T-cell (primary cell): ENCODE results near the gene RAN. TPM values are rescaled to one million over a fixed set of nuclear protein-coding genes. Genes with fewer than 3 reads are reported as not detected.

Experiments used
- ATAC-seq, 4 experiments: fragments of 200-7000 bp in 3 of 4; fragments of 150-1000 bp in 1 of 4; cut with Tn5 transposase; replicated peaks in 1 of 4; 1 replicate in 3 of 4; 2 replicates in 1 of 4; pipeline ENCODE4 v1.10.0; 2021; ENCODE audit warnings: moderate library complexity in 3 of 4, mild to moderate bottlenecking in 2 of 4, moderate number of reproducible peaks in 1 of 4
- CTCF ChIA-PET, 2 donors: fragments of 300-600 bp; sonication (Branson Sonifier 250); formaldehyde crosslinking; loops; one replicate each; lab custom pipeline; 2022; ENCODE audit warnings: antibody characterized with exemption in 2 of 2; lab: Charles Lee
- POLR2A ChIA-PET, 2 donors: fragments of 300-600 bp; sonication (Branson Sonifier 250); formaldehyde crosslinking; loops; one replicate each; lab custom pipeline; 2022; ENCODE audit warnings: antibody characterized with exemption in 2 of 2; lab: Charles Lee
- DNase-seq, 35 experiments: peaks; one replicate each; pipeline versions ENCODE4 v3.0.0 to v3.0.0-alpha.2; 2013 to 2023
- H3K27ac ChIP-seq: one replicate; pipeline ENCODE4 v1.5.1; 2013; ENCODE audit warnings: low read length
- H3K27me3 ChIP-seq, 2 experiments: replicated peaks in 1 of 2; 1 replicate in 1 of 2; 2 replicates in 1 of 2; pipeline versions ENCODE4 v1.6.1 to v1.7.0; 2013; ENCODE audit warnings: low read length in 1 of 2, mixed read lengths in 1 of 2; ENCODE audit not compliant: control insufficient read depth in 2 of 2, insufficient read depth in 2 of 2; ENCODE audit errors: extremely low read depth in 1 of 2
- H3K36me3 ChIP-seq, 2 donors: 1 replicate in 1 of 2; 2 replicates in 1 of 2; pipeline versions ENCODE4 v1.6.1 to v1.7.0; 2013; ENCODE audit warnings: low read length in 1 of 2; ENCODE audit not compliant: control insufficient read depth in 2 of 2, insufficient read depth in 1 of 2; ENCODE audit errors: extremely low read depth in 1 of 2
- H3K4me1 ChIP-seq, 2 experiments: 1 replicate in 1 of 2; 2 replicates in 1 of 2; pipeline versions ENCODE4 v1.6.1 to v1.7.0; 2013; ENCODE audit warnings: low read length in 2 of 2, mixed read lengths in 1 of 2; ENCODE audit not compliant: insufficient read depth in 2 of 2, control insufficient read depth in 1 of 2; ENCODE audit errors: extremely low read depth in 1 of 2
- H3K4me3 ChIP-seq, 2 donors: 1 replicate in 1 of 2; 2 replicates in 1 of 2; pipeline versions ENCODE4 v1.5.1 to v1.7.0; 2013; ENCODE audit warnings: mild to moderate bottlenecking in 2 of 2, low read length in 1 of 2, moderate library complexity in 1 of 2; ENCODE audit not compliant: control insufficient read depth in 1 of 2; ENCODE audit errors: extremely low read depth in 1 of 2
- H3K9me3 ChIP-seq: 2 replicates; pipeline ENCODE4 v1.7.0; 2013
- H3K27ac Mint-ChIP-seq, 2 donors: one replicate each; pipeline ENCODE4 v1.8.0; 2020 to 2021; ENCODE audit warnings: mild to moderate bottlenecking in 2 of 2, mixed read lengths in 2 of 2
- H3K27me3 Mint-ChIP-seq, 2 donors: one replicate each; pipeline ENCODE4 v1.8.0; 2021 to 2022; ENCODE audit warnings: mixed read lengths in 2 of 2
- H3K36me3 Mint-ChIP-seq: one replicate; pipeline ENCODE4 v1.8.0; 2021; ENCODE audit warnings: mixed read lengths
- H3K4me1 Mint-ChIP-seq, 3 donors: one replicate each; pipeline ENCODE4 v1.8.0; 2020 to 2022; ENCODE audit warnings: mixed read lengths in 3 of 3, mild to moderate bottlenecking in 1 of 3
- H3K4me3 Mint-ChIP-seq, 3 donors: one replicate each; pipeline ENCODE4 v1.8.0; 2020 to 2022; ENCODE audit warnings: mild to moderate bottlenecking in 3 of 3, mixed read lengths in 3 of 3, moderate library complexity in 3 of 3
- H3K9me3 Mint-ChIP-seq, 3 donors: one replicate each; pipeline ENCODE4 v1.8.0; 2020 to 2022; ENCODE audit warnings: mixed read lengths in 3 of 3
- WGBS: methylation state at CpG from one replicate; pipeline ENCODE4 v1.1.5; 2013; ENCODE audit warnings: missing lambda C conversion rate; ENCODE audit not compliant: insufficient coverage; 5-methylcytosine and 5-hydroxymethylcytosine counted together
- total RNA-seq, 35 experiments: library from RNA in 6 of 35; stranded (reverse) in 6 of 35; fragments of 120-200 nt in 1 of 35; gene quantifications; one replicate each; pipeline versions ENCODE4 v1.2.1 to v1.2.4 and lab custom pipeline; 2013 to 2026

RAN gene
- total RNA-seq, 5 donors from 2014 or later (not counting 1 experiment from before 2014, with no cell fraction given) = 304 to 367 (median 308) TPM

DNA sequence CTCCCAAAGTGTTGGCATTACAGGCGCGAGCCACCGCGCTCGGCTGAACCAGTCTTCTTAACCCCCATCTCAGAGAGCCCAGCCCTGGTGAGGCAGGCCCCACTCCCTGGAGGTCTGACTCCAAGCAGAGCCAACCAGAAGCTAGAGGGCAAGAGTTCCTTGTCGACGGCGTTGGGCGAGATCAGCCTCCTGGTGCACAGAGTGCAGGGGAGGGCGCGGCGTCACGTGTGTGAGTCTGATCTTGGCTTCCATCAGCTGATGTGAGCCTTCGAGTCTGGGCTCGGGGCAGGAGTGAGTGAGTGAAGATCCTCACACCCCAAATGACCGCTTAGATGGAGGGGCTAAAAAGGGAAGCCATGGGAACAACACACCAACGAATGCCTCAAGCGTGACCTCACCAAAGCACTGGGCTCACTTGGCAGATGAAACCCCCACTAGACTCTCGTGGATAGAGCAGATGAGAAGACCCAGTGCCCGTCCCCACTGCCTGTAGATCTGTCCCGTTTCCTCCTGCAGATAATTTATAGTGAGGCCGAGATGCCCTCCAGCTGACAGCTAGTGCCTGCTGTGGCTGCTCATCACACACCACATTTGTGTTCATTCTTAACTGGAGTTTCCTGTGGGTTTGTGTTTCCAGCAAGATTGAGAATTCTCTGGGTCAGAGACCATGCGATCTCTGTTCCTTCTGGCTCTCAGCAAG lies 53.2 kb downstream of the RAN start:
- Mint-ChIP-seq H3K27me3 (peaks cover 40 to 45% of the 10 kb centered on the region in 2 donors), H3K4me3 (no peak overlapping the region), H3K27ac (no peak overlapping the region), H3K9me3 (no peaks in the 10 kb centered on the region), H3K36me3 (no peaks in the 10 kb centered on the region), H3K4me1 (no peaks in the 10 kb centered on the region)
- Histone ChIP-seq H3K9me3 (no peaks in the 10 kb centered on the region), H3K4me3 (no peak overlapping the region), H3K27ac (no peak overlapping the region), H3K36me3 (no peaks in the 10 kb centered on the region), H3K27me3 (peaks cover 2 to 31% of the 10 kb centered on the region in 2 experiments), H3K4me1 (no peaks in the 10 kb centered on the region)
- CTCF ChIA-PET = no interaction called here
- DNase-seq = no peak
- POLR2A ChIA-PET = no interaction called here
- no peak for ATAC-seq
- WGBS = 92% methylated on average over 13 of the region's 23 CpGs

- Histone ChIP-seq H3K36me3 (no peaks in the 10 kb centered on the region), H3K4me1 (no peaks in the 10 kb centered on the region), H3K27me3 (peaks cover 2 to 31% of the 10 kb centered on the region in 2 experiments), H3K27ac (no peak overlapping the region), H3K9me3 (no peaks in the 10 kb centered on the region), H3K4me3 (no peak overlapping the region)
- 31% methylated on average over 3 of the region's 7 CpGs for WGBS
- H3K36me3 Mint-ChIP-seq = no peaks in the 10 kb centered on the region
- CTCF ChIA-PET = no interaction called here
- ATAC-seq (no peak), DNase-seq (no peak)
- no peaks in the 10 kb centered on the region for H3K4me1 Mint-ChIP-seq
- H3K27ac Mint-ChIP-seq = no peak overlapping the region
- H3K9me3 Mint-ChIP-seq = no peaks in the 10 kb centered on the region
- peaks cover 34 to 49% of the 10 kb centered on the region in 2 donors for H3K27me3 Mint-ChIP-seq
- POLR2A ChIA-PET = no interaction called here
- H3K4me3 Mint-ChIP-seq = no peak overlapping the region
These were observed 53.8 kb downstream of the RAN start for GRCh38 chr12:130925666-130926015.

Other genes with a start within 250 kb of the RAN start
- gene RIMBP2, start 155.8 kb upstream of the RAN start, total RNA-seq = under 1 TPM in 2 of 5 donors, not detected in 3; 0.10 to 0.38 TPM
- gene STX2, start 32.8 kb upstream of the RAN start, total RNA-seq = 10 to 100 TPM; 21.8 to 26.7 (median 22.8) TPM
- 1 to 10 TPM in 1 of 5 donors, under 1 TPM in 3, not detected in 1; 0.29 to 1.1 (median 0.43) TPM for gene ADGRD1, start 81.8 kb downstream of the RAN start, total RNA-seq